ENCODE measurements around the gene KRT78.

The KRT78 gene

GRCh38 chr12:52794479-52795331, 54.1 kb downstream of the KRT78 start:
- DNase-seq, result no peak

GRCh38 chr12:52792185-52793029, 56.4 kb downstream of the KRT78 start:
- DNase-seq, result no peak

- no peak for DNase-seq
Measured at GRCh38 chr12:52791271-52792184, 57.3 kb downstream of the KRT78 start.

DNA sequence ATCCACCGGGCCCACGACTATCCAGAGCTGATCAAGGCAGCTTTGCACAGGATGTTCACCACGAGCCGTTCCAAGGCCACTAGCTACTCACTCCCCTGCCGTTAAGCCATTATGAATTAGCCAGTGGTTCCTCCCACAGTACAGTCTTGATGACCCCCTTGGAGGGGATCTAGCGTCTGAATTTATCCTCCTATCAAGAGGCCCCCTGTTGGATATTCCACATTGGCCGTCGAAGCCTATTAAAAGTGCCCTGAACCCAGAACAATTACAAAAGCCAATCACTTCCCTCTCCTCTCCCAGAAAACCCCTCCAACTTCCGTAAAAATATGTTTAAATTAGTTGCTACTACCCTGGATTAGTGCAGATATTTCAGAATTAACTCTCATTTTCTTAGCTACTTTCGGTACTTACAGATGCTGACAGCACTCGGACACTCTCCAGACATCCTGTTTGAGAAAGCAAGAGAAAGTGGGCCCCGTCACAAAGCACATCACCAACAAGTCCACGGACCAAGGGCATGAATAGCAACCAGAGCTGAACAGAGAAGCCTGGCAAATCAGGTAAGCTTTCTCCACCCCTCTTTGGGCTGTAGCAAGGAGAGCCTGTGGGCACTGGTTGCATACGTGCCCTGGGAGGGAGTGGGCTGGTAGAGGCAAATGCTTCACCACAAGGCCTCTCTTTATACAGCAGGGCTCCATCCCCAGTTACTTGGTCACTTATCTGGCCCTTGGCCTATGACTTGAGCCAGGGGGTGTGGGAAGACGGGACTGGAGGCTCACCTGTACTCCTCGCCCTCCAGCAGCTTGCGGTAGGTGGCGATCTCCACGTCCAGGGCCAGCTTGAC, 58.1 kb downstream of the KRT78 start:
- DNase-seq, result no peak

DNA sequence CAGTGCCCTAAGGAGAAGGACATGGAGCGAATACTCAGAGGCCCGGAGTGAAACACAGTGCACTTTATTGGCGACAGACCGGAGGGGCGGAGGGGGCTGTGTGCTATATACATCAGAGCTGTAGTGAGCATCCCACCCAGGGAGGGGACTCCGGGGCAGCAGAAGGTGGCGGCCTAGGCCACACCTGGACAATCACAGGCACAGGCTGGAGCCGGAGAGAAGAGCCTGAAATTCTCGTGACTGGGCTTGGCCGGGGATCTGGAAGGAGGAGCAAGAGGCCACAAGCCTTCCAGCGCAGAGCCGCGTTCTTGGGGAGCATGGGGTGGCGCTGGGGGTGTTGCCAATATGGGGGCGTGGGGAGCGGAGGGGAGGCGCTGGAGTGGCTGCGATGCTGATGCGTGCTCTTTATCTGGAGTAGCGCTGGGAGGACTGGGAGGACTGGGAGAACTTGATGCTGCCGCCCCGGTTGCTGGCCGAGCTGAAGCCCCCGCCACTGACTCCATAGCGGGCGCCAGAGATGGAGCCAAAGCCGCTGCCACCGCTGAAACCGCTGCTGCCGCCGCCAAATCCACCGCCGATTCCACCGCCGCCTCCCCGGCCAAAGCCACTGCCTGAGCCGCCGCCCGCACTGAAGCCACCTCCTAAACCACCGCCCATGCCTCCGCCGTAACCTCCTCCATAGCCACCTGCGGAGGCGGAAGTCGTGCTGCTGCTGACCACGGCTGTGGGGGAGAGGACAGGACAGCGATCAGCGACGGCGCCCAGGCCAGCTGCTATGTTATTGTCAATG, 59.0 kb downstream of the KRT78 start:
- DNase-seq, result peak in 1 of 2 experiments; percentile 30

GRCh38 chr12:52788876-52789636, 59.7 kb downstream of the KRT78 start:
- DNase-seq, result no peak

- DNase-seq, result no peak
Measured at GRCh38 chr12:52788192-52788875, 60.5 kb downstream of the KRT78 start.
